ENCODE measurements around the gene METTL26.

Gene METTL26

GRCh38 chr16:659618-660017 lies 23.5 kb upstream of the METTL26 start:
- Histone ChIP-seq H3K27ac (ENCODE audit: low read depth, low read length) (no peak overlapping the region), H3K27me3 (ENCODE audit: control insufficient read depth in 5 of 5, insufficient read depth in 4 of 5, low read length in 5 of 5) (no peaks in the 10 kb centered on the region), H3K36me3 (ENCODE audit: control insufficient read depth in 5 of 5, insufficient read depth in 5 of 5, low read length in 5 of 5) (peaks cover 0 to 27% (median 13%) of the 10 kb centered on the region in 5 donors), H3K9ac (ENCODE audit: low read length in 5 of 5) (no peak overlapping the region), H3K4me3 (ENCODE audit: low read depth in 1 of 5, low read length in 5 of 5) (no peak overlapping the region), H3K9me3 (ENCODE audit: control insufficient read depth in 5 of 5, low read length in 5 of 5) (no peaks in the 10 kb centered on the region), H3K4me1 (ENCODE audit: control insufficient read depth in 5 of 5, insufficient read depth in 5 of 5, low read length in 5 of 5) (peaks cover 0 to 14% (median 12%) of the 10 kb centered on the region in 5 donors)

GRCh38 chr16:658679-659571 lies 22.8 kb upstream of the METTL26 start:
- peaks cover 0 to 14% (median 12%) of the 10 kb centered on the region in 5 donors for H3K4me1 ChIP-seq (ENCODE audit: control insufficient read depth in 5 of 5, insufficient read depth in 5 of 5, low read length in 5 of 5)
- H3K36me3 ChIP-seq (ENCODE audit: control insufficient read depth in 5 of 5, insufficient read depth in 5 of 5, low read length in 5 of 5) = peaks cover 0 to 29% (median 13%) of the 10 kb centered on the region in 5 donors
- no peaks in the 10 kb centered on the region for H3K27me3 ChIP-seq (ENCODE audit: control insufficient read depth in 5 of 5, insufficient read depth in 4 of 5, low read length in 5 of 5)
- no peak overlapping the region for H3K4me3 ChIP-seq (ENCODE audit: low read depth in 1 of 5, low read length in 5 of 5)
- H3K9me3 ChIP-seq (ENCODE audit: control insufficient read depth in 5 of 5, low read length in 5 of 5) = no peaks in the 10 kb centered on the region
- H3K9ac ChIP-seq (ENCODE audit: low read length in 5 of 5) = no peak overlapping the region
- H3K27ac ChIP-seq (ENCODE audit: low read depth, low read length) = no peak overlapping the region

GRCh38 chr16:657487-657886 lies 21.4 kb upstream of the METTL26 start:
- peaks cover 0 to 14% (median 12%) of the 10 kb centered on the region in 5 donors for H3K4me1 ChIP-seq (ENCODE audit: control insufficient read depth in 5 of 5, insufficient read depth in 5 of 5, low read length in 5 of 5)
- H3K9ac ChIP-seq (ENCODE audit: low read length in 5 of 5) = no peak overlapping the region
- H3K27ac ChIP-seq (ENCODE audit: low read depth, low read length) = no peak overlapping the region
- no peaks in the 10 kb centered on the region for H3K9me3 ChIP-seq (ENCODE audit: control insufficient read depth in 5 of 5, low read length in 5 of 5)
- H3K27me3 ChIP-seq (ENCODE audit: control insufficient read depth in 5 of 5, insufficient read depth in 4 of 5, low read length in 5 of 5) = no peaks in the 10 kb centered on the region
- peaks cover 0 to 37% (median 22%) of the 10 kb centered on the region in 5 donors for H3K36me3 ChIP-seq (ENCODE audit: control insufficient read depth in 5 of 5, insufficient read depth in 5 of 5, low read length in 5 of 5)
- no peak overlapping the region for H3K4me3 ChIP-seq (ENCODE audit: low read depth in 1 of 5, low read length in 5 of 5)

- Histone ChIP-seq H3K4me3 (ENCODE audit: low read depth in 1 of 5, low read length in 5 of 5) (no peak overlapping the region), H3K27me3 (ENCODE audit: control insufficient read depth in 5 of 5, insufficient read depth in 4 of 5, low read length in 5 of 5) (no peaks in the 10 kb centered on the region), H3K27ac (ENCODE audit: low read depth, low read length) (no peak overlapping the region), H3K36me3 (ENCODE audit: control insufficient read depth in 5 of 5, insufficient read depth in 5 of 5, low read length in 5 of 5) (peaks cover 0 to 37% (median 22%) of the 10 kb centered on the region in 5 donors), H3K9ac (ENCODE audit: low read length in 5 of 5) (no peak overlapping the region), H3K4me1 (ENCODE audit: control insufficient read depth in 5 of 5, insufficient read depth in 5 of 5, low read length in 5 of 5) (peaks cover 0 to 16% (median 8%) of the 10 kb centered on the region in 5 donors), H3K9me3 (ENCODE audit: control insufficient read depth in 5 of 5, low read length in 5 of 5) (no peaks in the 10 kb centered on the region)
Observed at GRCh38 chr16:654034-654433, 17.9 kb upstream of the METTL26 start.

- Histone ChIP-seq H3K27me3 (ENCODE audit: control insufficient read depth in 5 of 5, insufficient read depth in 4 of 5, low read length in 5 of 5) (no peaks in the 10 kb centered on the region), H3K4me3 (ENCODE audit: low read depth in 1 of 5, low read length in 5 of 5) (no peak overlapping the region), H3K4me1 (ENCODE audit: control insufficient read depth in 5 of 5, insufficient read depth in 5 of 5, low read length in 5 of 5) (peaks cover 0 to 30% (median 21%) of the 10 kb centered on the region in 5 donors), H3K27ac (ENCODE audit: low read depth, low read length) (no peak overlapping the region), H3K36me3 (ENCODE audit: control insufficient read depth in 5 of 5, insufficient read depth in 5 of 5, low read length in 5 of 5) (peaks cover 0 to 25% (median 17%) of the 10 kb centered on the region in 5 donors), H3K9ac (ENCODE audit: low read length in 5 of 5) (no peak overlapping the region), H3K9me3 (ENCODE audit: control insufficient read depth in 5 of 5, low read length in 5 of 5) (no peaks in the 10 kb centered on the region)
Observed at GRCh38 chr16:652454-653305, 16.6 kb upstream of the METTL26 start.

- H3K36me3 ChIP-seq (ENCODE audit: control insufficient read depth in 5 of 5, insufficient read depth in 5 of 5, low read length in 5 of 5) = peaks cover 0 to 23% (median 17%) of the 10 kb centered on the region in 5 donors
- H3K27ac ChIP-seq (ENCODE audit: low read depth, low read length) = no peak overlapping the region
- no peaks in the 10 kb centered on the region for H3K9me3 ChIP-seq (ENCODE audit: control insufficient read depth in 5 of 5, low read length in 5 of 5)
- H3K27me3 ChIP-seq (ENCODE audit: control insufficient read depth in 5 of 5, insufficient read depth in 4 of 5, low read length in 5 of 5) = no peaks in the 10 kb centered on the region
- no peak overlapping the region for H3K4me3 ChIP-seq (ENCODE audit: low read depth in 1 of 5, low read length in 5 of 5)
- no peak overlapping the region for H3K9ac ChIP-seq (ENCODE audit: low read length in 5 of 5)
- peaks cover 0 to 38% (median 30%) of the 10 kb centered on the region in 5 donors for H3K4me1 ChIP-seq (ENCODE audit: control insufficient read depth in 5 of 5, insufficient read depth in 5 of 5, low read length in 5 of 5)
Observed at GRCh38 chr16:651844-652243, 15.7 kb upstream of the METTL26 start.

- Histone ChIP-seq H3K4me1 (ENCODE audit: control insufficient read depth in 5 of 5, insufficient read depth in 5 of 5, low read length in 5 of 5) (peaks cover 0 to 52% (median 44%) of the 10 kb centered on the region in 5 donors), H3K9me3 (ENCODE audit: control insufficient read depth in 5 of 5, low read length in 5 of 5) (no peaks in the 10 kb centered on the region), H3K27ac (ENCODE audit: low read depth, low read length) (no peak overlapping the region), H3K27me3 (ENCODE audit: control insufficient read depth in 5 of 5, insufficient read depth in 4 of 5, low read length in 5 of 5) (no peaks in the 10 kb centered on the region), H3K4me3 (ENCODE audit: low read depth in 1 of 5, low read length in 5 of 5) (peak overlapping the region in 4 of 5 donors; percentile 67 to 74 (median 70)), H3K9ac (ENCODE audit: low read length in 5 of 5) (peak overlapping the region in 4 of 5 donors; percentile 53 to 78 (median 69)), H3K36me3 (ENCODE audit: control insufficient read depth in 5 of 5, insufficient read depth in 5 of 5, low read length in 5 of 5) (peaks cover 0 to 10% (median 9%) of the 10 kb centered on the region in 5 donors)
Observed at GRCh38 chr16:649631-650030, 13.5 kb upstream of the METTL26 start.

- H3K27me3 ChIP-seq (ENCODE audit: control insufficient read depth in 5 of 5, insufficient read depth in 4 of 5, low read length in 5 of 5) = no peaks in the 10 kb centered on the region
- peaks cover 0 to 9% (median 8%) of the 10 kb centered on the region in 5 donors for H3K36me3 ChIP-seq (ENCODE audit: control insufficient read depth in 5 of 5, insufficient read depth in 5 of 5, low read length in 5 of 5)
- peak within 1 kb of the TSS; percentile 64 for H3K27ac ChIP-seq (ENCODE audit: low read depth, low read length)
- H3K9ac ChIP-seq (ENCODE audit: low read length in 5 of 5) = peak within 1 kb of the TSS; percentile 62 to 81 (median 77)
- H3K4me3 ChIP-seq (ENCODE audit: low read depth in 1 of 5, low read length in 5 of 5) = peak within 1 kb of the TSS; percentile 67 to 74 (median 69)
- H3K4me1 ChIP-seq (ENCODE audit: control insufficient read depth in 5 of 5, insufficient read depth in 5 of 5, low read length in 5 of 5) = peaks cover 0 to 52% (median 44%) of the 10 kb centered on the region in 5 donors
- H3K9me3 ChIP-seq (ENCODE audit: control insufficient read depth in 5 of 5, low read length in 5 of 5) = no peaks in the 10 kb centered on the region
Observed at GRCh38 chr16:648781-649589, 12.9 kb upstream of the METTL26 start, which contains the start of gene WDR90. TSS of gene WDR90 (plus strand) at chr16:649365. CDS start at chr16:649417, 52 bp downstream.

GRCh38 chr16:648071-648780 lies 12.1 kb upstream of the METTL26 start:
- H3K27ac ChIP-seq (ENCODE audit: low read depth, low read length) = peak overlapping the region; percentile 64
- H3K9me3 ChIP-seq (ENCODE audit: control insufficient read depth in 5 of 5, low read length in 5 of 5) = no peaks in the 10 kb centered on the region
- peak overlapping the region; percentile 67 to 74 (median 69) for H3K4me3 ChIP-seq (ENCODE audit: low read depth in 1 of 5, low read length in 5 of 5)
- peaks cover 0 to 54% (median 50%) of the 10 kb centered on the region in 5 donors for H3K4me1 ChIP-seq (ENCODE audit: control insufficient read depth in 5 of 5, insufficient read depth in 5 of 5, low read length in 5 of 5)
- peaks cover 0 to 5% (median 3%) of the 10 kb centered on the region in 5 donors for H3K36me3 ChIP-seq (ENCODE audit: control insufficient read depth in 5 of 5, insufficient read depth in 5 of 5, low read length in 5 of 5)
- H3K9ac ChIP-seq (ENCODE audit: low read length in 5 of 5) = peak overlapping the region; percentile 62 to 81 (median 77)
- no peaks in the 10 kb centered on the region for H3K27me3 ChIP-seq (ENCODE audit: control insufficient read depth in 5 of 5, insufficient read depth in 4 of 5, low read length in 5 of 5)
